HEK293T (cell line): ENCODE measurements around the gene GNPNAT1.

Source experiments
- BHLHE40 ChIP-seq: fragments of 450-650 bp; IDR thresholded peaks from 2 replicates; pipeline ENCODE4 v1.6.1; 2016; ENCODE audit warnings: mild to moderate bottlenecking, moderate library complexity, borderline replicate concordance
- CTBP1 ChIP-seq: fragments of 450-650 bp; IDR thresholded peaks from 2 replicates; pipeline ENCODE4 v1.6.1; 2016; ENCODE audit warnings: borderline replicate concordance
- ELF4 ChIP-seq: fragments of 450-650 bp; IDR thresholded peaks from 2 replicates; pipeline ENCODE4 v1.6.1; 2017; ENCODE audit warnings: antibody characterized with exemption
- FOXA1 ChIP-seq: fragments of 450-650 bp; IDR thresholded peaks from 2 replicates; pipeline ENCODE4 v1.6.1; 2016; ENCODE audit warnings: mild to moderate bottlenecking
- FOXM1 ChIP-seq: fragments of 450-650 bp; IDR thresholded peaks from 2 replicates; pipeline ENCODE4 v1.6.1; 2017; ENCODE audit warnings: mild to moderate bottlenecking, borderline replicate concordance
- HDGF ChIP-seq: fragments of 450-650 bp; IDR thresholded peaks from 2 replicates; pipeline ENCODE4 v1.6.1; 2017; ENCODE audit warnings: antibody characterized with exemption, borderline replicate concordance
- L3MBTL2 ChIP-seq: fragments of 450-650 bp; conservative IDR thresholded peaks from 2 replicates; pipeline ENCODE4 v1.6.1; 2016; ENCODE audit warnings: mild to moderate bottlenecking
- NFRKB ChIP-seq: fragments of 450-650 bp; IDR thresholded peaks from 2 replicates; pipeline ENCODE4 v1.6.1; 2016; ENCODE audit warnings: mild to moderate bottlenecking, moderate library complexity
- PKNOX1 ChIP-seq: fragments of 450-650 bp; IDR thresholded peaks from 2 replicates; pipeline ENCODE4 v1.6.1; 2016
- SP1 ChIP-seq: fragments of 450-650 bp; IDR thresholded peaks from 2 replicates; pipeline ENCODE4 v1.6.1; 2017
- SUZ12 ChIP-seq: fragments of 450-650 bp; IDR thresholded peaks from 2 replicates; pipeline ENCODE4 v1.6.1; 2016; ENCODE audit warnings: mild to moderate bottlenecking
- TARDBP ChIP-seq: fragments of 450-650 bp; IDR thresholded peaks from 2 replicates; pipeline ENCODE4 v1.6.1; 2016
- ZNF384 ChIP-seq: fragments of 450-650 bp; IDR thresholded peaks from 2 replicates; pipeline ENCODE4 v1.6.1; 2016

- TF ChIP-seq BHLHE40 (no peak), SUZ12 (no peak), FOXM1 (no peak), FOXA1 (no peak), ELF4 (no peak), TARDBP (no peak), ZNF384 (no peak), PKNOX1 (no peak), L3MBTL2 (no peak), NFRKB (no peak), HDGF (no peak), SP1 (no peak), CTBP1 (no peak)
Measured at GRCh38 chr14:52837451-52837850, 46.0 kb upstream of the GNPNAT1 start.
